Ectodermal cell (in vitro differentiated cells): ENCODE results near the gene MPZ.
"Not testable (repeated sequence)": the region's sequence is repeated elsewhere in the genome, so short reads cannot be mapped to it uniquely, and the experiment has no call there.

Source experiments
- H3K27ac ChIP-seq: 2 replicates; pipeline ENCODE4 v1.7.0; 2013; ENCODE audit warnings: mild to moderate bottlenecking, low read depth, low read length; ENCODE audit not compliant: insufficient read depth, poor library complexity, severe bottlenecking
- H3K27me3 ChIP-seq: 2 replicates; pipeline ENCODE4 v1.7.0; 2013; ENCODE audit warnings: mild to moderate bottlenecking, low read length; ENCODE audit not compliant: insufficient read depth, control insufficient read depth, poor library complexity, severe bottlenecking
- H3K36me3 ChIP-seq: one replicate; pipeline ENCODE4 v1.7.0; 2013; ENCODE audit warnings: low read length; ENCODE audit not compliant: control insufficient read depth, insufficient read depth
- H3K4me1 ChIP-seq: one replicate; pipeline ENCODE4 v1.7.0; 2013; ENCODE audit warnings: low read length; ENCODE audit not compliant: control insufficient read depth, insufficient read depth
- H3K4me3 ChIP-seq: 2 replicates; pipeline ENCODE4 v1.7.0; 2013; ENCODE audit warnings: low read depth, low read length, control low read depth; ENCODE audit not compliant: insufficient read depth
- H3K9me3 ChIP-seq: 2 replicates; pipeline ENCODE4 v1.7.0; 2013; ENCODE audit warnings: mild to moderate bottlenecking, low read length, moderate library complexity; ENCODE audit not compliant: control insufficient read depth
- WGBS, 2 experiments: methylation state at CpG; one replicate each; pipeline ENCODE4 v1.1.7; 2013; ENCODE audit warnings: missing lambda C conversion rate in 2 of 2; 5-methylcytosine and 5-hydroxymethylcytosine counted together

Gene MPZ

DNA sequence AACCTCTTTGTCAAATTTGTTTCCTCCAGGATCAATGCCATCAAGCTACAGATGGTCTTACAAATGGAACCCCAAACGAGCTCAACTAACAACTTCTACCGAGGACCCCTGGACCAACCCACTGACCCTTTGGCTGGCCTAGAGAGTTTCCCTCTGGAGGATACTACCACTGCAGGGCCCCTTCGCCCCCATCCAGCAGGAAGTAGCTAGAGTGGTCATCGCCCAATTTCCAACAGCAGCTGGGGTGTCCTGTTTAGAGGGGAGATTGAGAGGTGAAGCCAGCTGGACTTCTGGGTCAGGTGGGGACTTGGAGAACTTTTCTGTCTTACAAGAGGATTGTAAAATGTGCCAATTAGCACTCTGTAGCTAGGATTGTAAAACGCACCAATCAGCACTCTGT, 52.7 kb downstream of the MPZ start:
- H3K9me3 ChIP-seq, H3K27ac ChIP-seq, H3K4me1 ChIP-seq, H3K36me3 ChIP-seq, H3K4me3 ChIP-seq: not testable (repeated sequence)
- peaks cover 42% of the 10 kb centered on the region for H3K27me3 ChIP-seq
- WGBS, 2 experiments = 95 to 96% methylated on average over 5 of the region's 5 CpGs

DNA sequence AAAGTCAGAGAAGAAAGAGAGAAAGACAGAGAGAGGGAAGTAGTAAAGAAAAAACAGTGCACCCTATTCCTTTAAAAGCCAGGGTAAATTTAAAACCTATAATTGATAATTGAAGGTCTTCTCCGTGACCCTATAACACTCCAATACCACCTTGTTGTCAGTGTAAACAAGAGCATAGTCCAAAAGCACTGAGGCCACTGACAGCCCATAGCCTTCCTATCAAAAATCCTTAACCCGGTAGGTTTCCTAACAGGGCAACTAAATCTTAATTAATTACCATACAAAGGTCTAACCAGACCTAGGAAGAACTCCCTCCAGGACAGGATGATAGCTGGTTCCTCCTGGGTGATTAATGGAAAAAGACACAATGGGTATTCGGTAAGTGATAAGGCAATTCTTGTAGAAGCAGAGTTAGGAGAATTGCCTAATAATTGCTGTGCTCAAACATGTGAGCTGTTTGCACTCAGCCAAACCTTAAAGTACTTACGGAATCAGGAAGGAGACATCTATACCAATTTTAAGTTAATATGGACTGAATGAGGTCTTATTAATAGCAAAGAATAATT, 53.7 kb downstream of the MPZ start:
- 93% methylated on average over 3 to 4 of the region's 4 CpGs for WGBS, 2 experiments
- not testable (repeated sequence) for H3K36me3 ChIP-seq, H3K4me1 ChIP-seq, H3K4me3 ChIP-seq, H3K9me3 ChIP-seq, H3K27ac ChIP-seq
- H3K27me3 ChIP-seq = peaks cover 38% of the 10 kb centered on the region

DNA sequence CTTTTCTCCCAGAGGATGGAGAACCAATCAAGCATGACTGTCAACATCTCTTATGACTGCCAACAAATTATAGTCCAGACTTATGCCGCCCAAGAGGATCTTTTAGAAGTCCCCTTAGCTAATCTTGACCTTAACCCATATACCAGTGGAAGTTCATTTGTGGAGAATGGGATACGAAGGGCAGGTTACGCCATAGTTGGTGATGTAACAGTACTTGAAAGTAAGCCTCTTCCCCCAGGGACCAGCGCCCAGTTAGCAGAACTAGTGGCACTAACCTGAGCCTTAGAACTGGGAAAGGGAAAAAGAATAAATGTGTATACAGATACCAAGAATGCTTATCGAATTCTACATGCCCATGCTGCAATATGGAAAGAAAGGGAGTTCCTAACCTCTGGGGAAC, 54.5 kb downstream of the MPZ start:
- H3K4me1 ChIP-seq, H3K27ac ChIP-seq, H3K4me3 ChIP-seq, H3K36me3 ChIP-seq, H3K9me3 ChIP-seq: not testable (repeated sequence)
- 87 to 95% methylated on average over 5 of the region's 5 CpGs for WGBS, 2 experiments
- H3K27me3 ChIP-seq = peaks cover 30% of the 10 kb centered on the region
